Measurements from ENCODE around the gene ARL14EPL.

ARL14EPL gene

DNA sequence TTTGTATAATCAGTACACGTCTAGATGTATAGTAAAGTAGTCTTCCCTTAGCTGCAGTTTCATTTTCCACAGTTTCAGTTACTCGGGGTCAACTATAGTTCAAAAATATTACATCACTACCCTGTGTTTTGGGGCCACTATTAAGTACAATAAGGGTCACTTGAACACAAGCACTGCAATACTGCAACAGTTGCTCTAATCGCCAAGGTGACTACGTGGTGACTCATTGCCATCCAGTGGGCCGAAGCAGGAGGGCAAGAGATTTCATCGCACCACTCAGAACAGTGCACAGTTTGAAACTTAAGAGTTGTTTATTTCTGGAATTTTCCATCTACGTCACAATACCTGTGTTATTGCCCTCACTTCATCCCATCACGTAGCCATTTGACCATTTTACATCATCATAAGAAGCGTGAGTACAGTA lies at the start of gene ARL14EPL:
Gene ARL14EPL, plus strand, starts transcription at position 379 of the 424 bp plus-strand sequence. CDS start 18,994 bp downstream, outside the sequence.
- DNase-seq = peak; percentile 38 to 61 (median 50)

DNA sequence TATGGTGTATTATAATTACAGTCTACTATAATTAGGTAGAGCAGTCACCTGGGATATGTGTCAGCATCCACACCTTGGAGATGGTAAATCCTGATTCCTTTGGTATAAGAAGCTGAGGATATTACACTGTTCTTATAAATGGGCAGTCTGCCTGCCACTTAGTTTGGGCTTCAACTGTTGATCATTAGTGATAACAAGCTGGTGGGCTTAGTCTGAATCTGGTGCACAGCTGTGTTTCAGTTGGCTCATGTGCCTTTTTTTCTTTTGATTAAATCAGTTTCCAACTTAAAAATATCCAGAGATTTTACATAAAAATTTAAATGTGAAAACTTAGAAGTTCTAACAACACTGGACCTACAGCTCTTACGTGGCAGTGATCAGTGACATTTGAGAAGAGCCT lies 48.8 kb upstream of the ARL14EPL start:
- no peak for DNase-seq

DNA sequence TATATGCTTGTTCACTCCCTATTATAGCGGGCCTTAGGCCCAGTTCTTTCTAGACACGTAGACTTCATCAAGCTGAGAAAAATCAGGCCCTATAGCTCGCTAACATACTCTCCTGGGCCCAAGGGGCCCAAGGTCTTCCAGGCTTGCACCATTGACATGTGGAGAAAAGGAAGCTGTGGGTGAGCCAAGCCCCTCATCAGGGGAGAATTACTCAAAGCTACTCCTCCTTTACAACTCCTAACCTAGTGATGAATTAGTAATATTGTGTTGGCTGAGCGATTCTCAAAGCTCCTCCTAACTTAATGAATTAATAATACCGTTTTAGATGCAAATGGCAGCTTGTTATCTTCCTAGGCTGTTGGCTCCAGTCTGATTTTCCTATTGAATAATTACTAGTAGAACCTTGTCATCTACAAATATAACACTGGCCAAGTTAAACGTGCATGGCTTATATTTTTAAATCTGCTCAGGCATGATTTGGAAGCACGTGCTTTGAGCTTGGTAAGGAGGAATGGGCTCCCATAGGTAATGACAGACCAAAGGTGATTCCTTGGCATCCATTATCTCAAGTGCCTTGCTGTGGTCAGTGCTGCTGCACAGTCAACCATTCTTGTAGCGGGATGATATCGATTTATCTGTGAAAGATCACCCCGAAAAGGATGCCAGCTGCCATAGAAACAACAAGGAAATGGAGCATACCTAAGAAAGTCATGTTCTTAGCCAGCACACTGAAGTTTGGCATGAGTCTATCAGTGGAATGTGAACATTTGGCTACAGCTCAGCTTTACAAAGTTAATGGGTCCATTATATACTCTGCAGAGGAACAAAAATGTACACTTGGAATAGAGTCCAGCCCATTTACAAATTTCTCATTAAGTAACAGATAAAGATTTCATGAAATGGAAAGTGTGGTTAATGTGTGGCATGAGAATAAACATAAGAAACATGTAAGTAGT lies 46.2 kb upstream of the ARL14EPL start:
- DNase-seq = no peak

- DNase-seq = no peak
These were observed 44.3 kb upstream of the ARL14EPL start for GRCh38 chr5:115988002-115988401.

- no peak for DNase-seq
These were observed 39.4 kb upstream of the ARL14EPL start for GRCh38 chr5:115992848-115993350.

GRCh38 chr5:115995351-115995750 lies 36.9 kb upstream of the ARL14EPL start:
- no peak for DNase-seq

DNA sequence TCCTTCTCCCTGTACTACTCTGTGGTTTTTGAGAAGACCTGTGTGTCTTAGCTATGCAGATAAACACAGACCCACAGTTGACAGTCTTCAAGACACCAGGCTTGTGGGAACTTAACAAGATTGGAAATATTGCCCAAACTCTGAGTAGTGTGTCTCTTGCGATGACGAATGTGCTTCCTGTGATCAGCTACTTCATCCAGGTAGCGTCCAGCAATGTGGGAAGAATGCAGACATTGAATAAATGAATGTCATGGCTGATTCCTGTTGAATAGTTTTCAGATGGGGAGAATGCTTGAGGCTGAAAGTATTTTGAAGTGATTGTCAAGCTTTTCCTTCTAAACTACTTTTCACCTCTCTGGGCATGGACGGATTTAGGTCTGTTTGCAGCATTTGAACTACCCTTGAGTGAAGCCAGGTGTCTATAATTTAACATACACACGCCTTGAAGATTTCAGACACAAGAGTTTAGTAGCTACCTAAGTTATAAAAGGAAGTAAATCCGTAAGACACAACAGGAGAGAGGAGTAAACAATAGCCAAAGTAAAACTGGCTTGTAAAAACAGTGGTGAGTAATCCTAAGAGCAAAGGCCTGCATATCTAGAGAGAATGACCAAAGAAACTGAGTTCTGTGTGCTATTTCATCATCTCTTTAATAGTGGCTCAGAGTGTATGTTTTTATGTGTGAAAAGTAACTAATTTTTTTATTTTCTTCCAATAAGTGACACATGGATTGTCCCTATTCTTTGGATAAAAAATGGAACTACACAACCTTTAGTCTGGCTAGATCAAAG lies 30.0 kb upstream of the ARL14EPL start:
- no peak for DNase-seq

- DNase-seq = no peak
These were observed 28.0 kb upstream of the ARL14EPL start for GRCh38 chr5:116004248-116004647.

DNA sequence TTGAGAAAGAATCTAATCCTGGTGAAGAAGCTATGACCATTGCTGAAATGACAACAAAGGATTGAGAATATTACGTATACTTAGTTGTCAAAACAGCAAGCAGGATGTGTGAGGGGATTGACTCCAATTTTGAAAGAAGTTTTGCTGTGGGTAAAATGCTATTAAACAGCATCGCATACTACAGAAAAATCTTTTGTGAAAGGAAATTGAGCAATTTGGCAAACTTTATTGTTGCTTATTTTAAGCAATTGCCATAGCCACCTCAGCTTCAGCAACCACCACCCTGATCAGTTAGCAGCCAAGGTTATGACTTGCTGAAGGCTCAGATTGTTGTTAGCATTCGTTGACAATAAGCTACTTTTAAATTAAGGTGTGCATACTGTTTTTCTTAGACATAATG lies 22.5 kb upstream of the ARL14EPL start:
- no peak for DNase-seq

- DNase-seq = no peak
These were observed 21.2 kb upstream of the ARL14EPL start for GRCh38 chr5:116011046-116011445.

- DNase-seq = no peak
These were observed 19.0 kb upstream of the ARL14EPL start for GRCh38 chr5:116013207-116013785.

GRCh38 chr5:116013936-116014335 lies 18.3 kb upstream of the ARL14EPL start:
- DNase-seq = no peak

- no peak for DNase-seq
These were observed 8.7 kb upstream of the ARL14EPL start for GRCh38 chr5:116023619-116024018.

GRCh38 chr5:116025866-116026265 lies 6.4 kb upstream of the ARL14EPL start:
- no peak for DNase-seq

- DNase-seq = no peak
These were observed 719 bp downstream of the ARL14EPL start for GRCh38 chr5:116032991-116033390.

- peak in 2 of 3 donors; percentile 3 to 5 for DNase-seq
These were observed 2.9 kb downstream of the ARL14EPL start for GRCh38 chr5:116035123-116035522.

- DNase-seq = no peak
These were observed 5.1 kb downstream of the ARL14EPL start for GRCh38 chr5:116037236-116037822.

- peak; percentile 24 to 51 (median 27) for DNase-seq
These were observed 6.5 kb downstream of the ARL14EPL start for GRCh38 chr5:116038817-116039216.

DNA sequence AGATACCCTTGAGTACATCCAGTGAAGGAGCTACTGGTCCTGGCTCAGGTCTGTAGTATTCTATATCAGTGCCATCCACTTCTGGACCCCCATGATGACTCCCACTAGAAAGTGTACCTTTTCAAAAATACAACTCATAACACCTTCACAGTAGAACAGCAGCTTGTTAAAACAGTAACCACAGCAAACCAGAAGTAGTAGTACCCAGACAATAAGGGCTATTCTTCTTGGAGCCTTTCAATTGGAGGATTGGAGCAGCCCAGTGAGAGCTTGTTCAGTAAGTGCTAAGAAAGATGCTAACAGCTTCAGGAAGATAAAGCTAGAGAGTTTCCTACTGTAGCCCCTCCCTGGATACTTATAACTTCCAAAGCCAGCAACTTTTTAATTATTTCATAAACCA lies 10.1 kb downstream of the ARL14EPL start:
- no peak for DNase-seq

GRCh38 chr5:116044073-116044472 lies 11.8 kb downstream of the ARL14EPL start:
- no peak for DNase-seq

DNA sequence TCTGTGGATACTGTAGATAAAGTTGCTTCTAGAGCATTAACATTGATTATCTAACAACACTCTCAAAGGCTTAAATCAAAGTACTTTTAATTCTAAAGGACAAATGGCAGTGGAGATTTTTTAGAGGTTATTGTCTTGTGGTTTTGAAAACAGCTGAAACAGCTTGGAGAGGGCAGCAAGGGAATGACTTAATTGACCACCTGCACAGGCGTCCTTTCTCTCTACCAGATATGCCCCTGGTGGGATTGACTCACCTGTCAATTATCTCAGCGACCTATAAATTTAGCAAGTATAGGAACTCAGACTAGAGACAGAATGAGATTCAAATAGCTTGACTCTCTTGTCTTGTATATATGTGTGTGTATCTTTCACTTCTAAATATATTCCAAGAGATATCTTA lies 13.5 kb downstream of the ARL14EPL start:
- no peak for DNase-seq

- no peak for DNase-seq
These were observed 14.0 kb downstream of the ARL14EPL start for GRCh38 chr5:116046261-116046660.

GRCh38 chr5:116046823-116047222 lies 14.6 kb downstream of the ARL14EPL start:
- DNase-seq = no peak

Data from suppressor macrophage treated with lipopolysaccharide for 1 hour (primary cell).